A673 (cell line): ENCODE results near the gene CPE.

ENCODE experiments used
- CTCF ChIP-seq: fragments of 300-800, 200-600 bp; sonication (generic); conservative IDR thresholded peaks from 2 replicates; pipeline ENCODE4 v1.5.1; 2017; ENCODE audit warnings: low read depth, mild to moderate bottlenecking, antibody characterized with exemption, low read length, moderate library complexity, mixed read lengths
- EZH2 ChIP-seq: fragments of 200-600 bp; sonication (generic); IDR thresholded peaks from 2 replicates; pipeline ENCODE4 v1.6.1; 2017; ENCODE audit warnings: borderline replicate concordance, low read depth, mild to moderate bottlenecking, mixed read lengths, antibody characterized with exemption, low read length; ENCODE audit not compliant: poor library complexity, severe bottlenecking

GRCh38 chr4:165381821-165382373 is 3.1 kb downstream of the CPE start:
- no peak for TF ChIP-seq EZH2
- no peak for TF ChIP-seq CTCF
